ENCODE results near the gene RHOC. TPM values are rescaled to one million over a fixed set of nuclear protein-coding genes. Genes with fewer than 3 reads are reported as not detected.

RHOC gene
- total RNA-seq, 1 experiment from 2014 or later, result 68.9 TPM

DNA sequence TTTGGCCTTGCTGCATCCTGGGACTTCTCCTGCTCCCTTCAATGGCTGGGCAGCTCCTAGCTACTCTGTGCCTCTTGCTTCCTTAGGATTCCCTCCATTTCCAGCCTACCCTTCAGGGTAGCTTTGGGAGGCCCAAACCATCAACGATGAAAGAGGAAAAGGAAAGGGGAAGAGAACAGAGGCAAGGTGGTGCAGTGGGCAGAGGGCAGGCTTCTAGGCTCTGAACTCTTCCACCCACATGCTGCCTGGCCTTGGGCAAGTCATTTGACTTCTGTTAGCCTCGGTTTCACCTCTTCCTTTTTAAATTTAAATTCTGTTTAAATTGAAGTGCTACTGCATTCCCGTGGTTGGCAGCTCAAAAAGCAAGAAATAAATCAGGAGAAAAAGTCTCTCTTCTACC, 13.9 kb upstream of the RHOC start (continued):
- TF ChIP-seq KAT7 (CRISPR knock-in tag; IDR thresholded peaks at IDR 0.05; ENCODE audit: borderline replicate concordance) (no peak), STAT6 (CRISPR knock-in tag; conservative IDR thresholded peaks at IDR 0.05; ENCODE audit: low read depth) (no peak), GTF2I (CRISPR knock-in tag; conservative IDR thresholded peaks at IDR 0.05) (no peak)

- no peaks in the 10 kb centered on the region for H3K36me3 Mint-ChIP-seq
- TF ChIP-seq GTF2I (CRISPR knock-in tag; conservative IDR thresholded peaks at IDR 0.05) (no peak), ZNF232 (CRISPR knock-in tag; IDR thresholded peaks at IDR 0.05) (no peak)
- POLR2A ChIA-PET, result no interaction called here
- H3K4me3 Mint-ChIP-seq, result no peak overlapping the region
- CTCF ChIA-PET, result interaction anchor here (0.6 to 12.5 kb wide), 12 partner anchors 8 to 458 kb away, joined by 3 to 373 read pairs (median 4); partner anchors contain the start of genes LRIG2 and RHOC
- no peak for DNase-seq (ENCODE audit: low spot score)
- no peak for ATAC-seq
- H3K4me1 Mint-ChIP-seq, result peaks cover 31% of the 10 kb centered on the region
- peaks cover 5% of the 10 kb centered on the region for H3K9me3 Mint-ChIP-seq
- peaks cover 63% of the 10 kb centered on the region for H3K27me3 Mint-ChIP-seq (ENCODE audit: low read depth)
- H3K27ac Mint-ChIP-seq, result no peak overlapping the region
These were observed 12.8 kb upstream of the RHOC start for GRCh38 chr1:112719706-112720105.

DNA sequence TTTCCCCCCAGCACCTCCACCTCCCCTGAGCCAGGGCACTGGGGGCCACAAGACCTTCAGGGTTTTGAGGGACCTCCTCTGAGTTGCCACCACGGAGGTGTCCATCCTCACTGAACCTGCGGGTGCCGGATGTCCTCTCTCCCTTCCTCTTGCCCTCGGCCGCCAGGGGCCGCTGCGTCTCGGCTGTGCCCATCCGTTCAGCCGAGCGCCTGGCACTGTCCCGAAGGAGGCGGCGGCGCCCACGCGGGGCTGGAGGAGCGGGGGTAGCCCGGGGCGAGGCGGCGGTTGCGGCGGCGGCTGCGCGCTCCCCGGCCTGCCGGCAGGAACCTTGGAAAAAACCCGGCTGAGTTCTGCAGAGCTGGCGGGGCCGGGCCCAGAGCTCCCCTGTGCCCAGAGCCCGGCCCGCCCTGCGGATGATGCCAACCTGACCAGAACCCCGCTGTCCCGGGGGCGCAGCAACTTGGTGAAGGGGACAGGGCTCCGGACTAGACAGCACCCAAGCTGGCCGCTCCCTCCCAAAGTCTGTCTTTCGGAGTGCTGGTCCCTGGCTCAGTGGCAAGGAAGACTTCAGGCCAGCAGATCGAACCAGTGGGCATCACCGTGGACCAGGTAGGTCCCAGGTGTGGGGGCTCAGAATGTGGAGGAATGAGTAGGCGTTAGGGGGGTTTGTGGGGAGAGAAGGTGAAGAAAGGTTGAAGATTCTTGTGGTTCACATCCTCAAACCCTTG, 11.9 kb upstream of the RHOC start:
- POLR2A ChIA-PET, result interaction anchor here (0.5 kb wide), 1 partner anchor 1041 kb away, joined by 3 read pairs; no protein-coding TSS in a partner anchor
- CTCF ChIA-PET, result interaction anchor here (0.6 to 12.5 kb wide), 18 partner anchors 9 to 459 kb away, joined by 3 to 373 read pairs (median 4); partner anchors contain the start of genes LRIG2 and RHOC
- no peaks in the 10 kb centered on the region for H3K9me3 Mint-ChIP-seq
- H3K4me1 Mint-ChIP-seq, result peaks cover 33% of the 10 kb centered on the region
- H3K36me3 Mint-ChIP-seq, result no peaks in the 10 kb centered on the region
- peak; percentile 83 for DNase-seq (ENCODE audit: low spot score)
- peak; percentile 5; the same call in 1 of the 2 replicates for ATAC-seq
- H3K27me3 Mint-ChIP-seq (ENCODE audit: low read depth), result peaks cover 64% of the 10 kb centered on the region
- no peak overlapping the region for H3K27ac Mint-ChIP-seq
- TF ChIP-seq FOXP1 (CRISPR knock-in tag; IDR thresholded peaks at IDR 0.05; ENCODE audit: borderline replicate concordance), result peak; percentile 57; the same call in 1 of the 2 replicates
- 0 out of 2 replicates have a peak, but pooled peaks have one; percentile 31 for TF ChIP-seq USF2 (CRISPR knock-in tag; IDR thresholded peaks at IDR 0.05)
- TF ChIP-seq RORB (CRISPR knock-in tag; IDR thresholded peaks at IDR 0.05), result no peak
- TF ChIP-seq TEAD1 (CRISPR knock-in tag; IDR thresholded peaks at IDR 0.05), result peak; percentile 25; the same call in 1 of the 2 replicates
- TF ChIP-seq, protein P1, sequence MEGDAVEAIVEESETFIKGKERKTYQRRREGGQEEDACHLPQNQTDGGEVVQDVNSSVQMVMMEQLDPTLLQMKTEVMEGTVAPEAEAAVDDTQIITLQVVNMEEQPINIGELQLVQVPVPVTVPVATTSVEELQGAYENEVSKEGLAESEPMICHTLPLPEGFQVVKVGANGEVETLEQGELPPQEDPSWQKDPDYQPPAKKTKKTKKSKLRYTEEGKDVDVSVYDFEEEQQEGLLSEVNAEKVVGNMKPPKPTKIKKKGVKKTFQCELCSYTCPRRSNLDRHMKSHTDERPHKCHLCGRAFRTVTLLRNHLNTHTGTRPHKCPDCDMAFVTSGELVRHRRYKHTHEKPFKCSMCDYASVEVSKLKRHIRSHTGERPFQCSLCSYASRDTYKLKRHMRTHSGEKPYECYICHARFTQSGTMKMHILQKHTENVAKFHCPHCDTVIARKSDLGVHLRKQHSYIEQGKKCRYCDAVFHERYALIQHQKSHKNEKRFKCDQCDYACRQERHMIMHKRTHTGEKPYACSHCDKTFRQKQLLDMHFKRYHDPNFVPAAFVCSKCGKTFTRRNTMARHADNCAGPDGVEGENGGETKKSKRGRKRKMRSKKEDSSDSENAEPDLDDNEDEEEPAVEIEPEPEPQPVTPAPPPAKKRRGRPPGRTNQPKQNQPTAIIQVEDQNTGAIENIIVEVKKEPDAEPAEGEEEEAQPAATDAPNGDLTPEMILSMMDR (IDR thresholded peaks at IDR 0.05), result peak; percentile 75
- no peak for TF ChIP-seq ELF4 (CRISPR knock-in tag; IDR thresholded peaks at IDR 0.05; ENCODE audit: low read depth)
- no peak for TF ChIP-seq CDX4 (CRISPR knock-in tag; IDR thresholded peaks at IDR 0.05; ENCODE audit: borderline replicate concordance)
- TF ChIP-seq, protein P2, sequence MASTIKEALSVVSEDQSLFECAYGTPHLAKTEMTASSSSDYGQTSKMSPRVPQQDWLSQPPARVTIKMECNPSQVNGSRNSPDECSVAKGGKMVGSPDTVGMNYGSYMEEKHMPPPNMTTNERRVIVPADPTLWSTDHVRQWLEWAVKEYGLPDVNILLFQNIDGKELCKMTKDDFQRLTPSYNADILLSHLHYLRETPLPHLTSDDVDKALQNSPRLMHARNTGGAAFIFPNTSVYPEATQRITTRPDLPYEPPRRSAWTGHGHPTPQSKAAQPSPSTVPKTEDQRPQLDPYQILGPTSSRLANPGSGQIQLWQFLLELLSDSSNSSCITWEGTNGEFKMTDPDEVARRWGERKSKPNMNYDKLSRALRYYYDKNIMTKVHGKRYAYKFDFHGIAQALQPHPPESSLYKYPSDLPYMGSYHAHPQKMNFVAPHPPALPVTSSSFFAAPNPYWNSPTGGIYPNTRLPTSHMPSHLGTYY (CRISPR knock-in tag; IDR thresholded peaks at IDR 0.05), result no peak
- TF ChIP-seq, protein P3, sequence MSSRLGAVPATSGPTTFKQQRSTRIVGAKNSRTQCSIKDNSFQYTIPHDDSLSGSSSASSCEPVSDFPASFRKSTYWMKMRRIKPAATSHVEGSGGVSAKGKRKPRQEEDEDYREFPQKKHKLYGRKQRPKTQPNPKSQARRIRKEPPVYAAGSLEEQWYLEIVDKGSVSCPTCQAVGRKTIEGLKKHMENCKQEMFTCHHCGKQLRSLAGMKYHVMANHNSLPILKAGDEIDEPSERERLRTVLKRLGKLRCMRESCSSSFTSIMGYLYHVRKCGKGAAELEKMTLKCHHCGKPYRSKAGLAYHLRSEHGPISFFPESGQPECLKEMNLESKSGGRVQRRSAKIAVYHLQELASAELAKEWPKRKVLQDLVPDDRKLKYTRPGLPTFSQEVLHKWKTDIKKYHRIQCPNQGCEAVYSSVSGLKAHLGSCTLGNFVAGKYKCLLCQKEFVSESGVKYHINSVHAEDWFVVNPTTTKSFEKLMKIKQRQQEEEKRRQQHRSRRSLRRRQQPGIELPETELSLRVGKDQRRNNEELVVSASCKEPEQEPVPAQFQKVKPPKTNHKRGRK (CRISPR knock-in tag; IDR thresholded peaks at IDR 0.05; ENCODE audit: borderline replicate concordance), result no peak
- peak overlapping the region; percentile 31; the same call in 1 of the 2 replicates for H3K4me3 Mint-ChIP-seq
